Ishikawa (cell line): ENCODE data around the gene NOL4L.

Source experiments
- CEBPB ChIP-seq: IDR thresholded peaks from 2 replicates; pipeline ENCODE4 v1.6.1; 2012
- CREB1 ChIP-seq: IDR thresholded peaks from 2 replicates; pipeline ENCODE4 v1.6.1; 2012; ENCODE audit warnings: low read depth
- EGR1 ChIP-seq: IDR thresholded peaks from 2 replicates; pipeline ENCODE4 v1.6.1; 2012
- EP300 ChIP-seq: IDR thresholded peaks from 2 replicates; pipeline ENCODE4 v1.6.1; 2012; ENCODE audit warnings: borderline replicate concordance
- FOXM1 ChIP-seq: IDR thresholded peaks from 2 replicates; pipeline ENCODE4 v1.6.1; 2012; ENCODE audit warnings: low read depth, borderline replicate concordance
- MAX ChIP-seq: IDR thresholded peaks from 2 replicates; pipeline ENCODE4 v1.6.1; 2012
- NFIC ChIP-seq: IDR thresholded peaks from 2 replicates; pipeline ENCODE4 v1.6.1; 2012
- RAD21 ChIP-seq: IDR thresholded peaks from 2 replicates; pipeline ENCODE4 v1.6.1; 2012; ENCODE audit warnings: low read depth
- REST ChIP-seq: IDR thresholded peaks from 2 replicates; pipeline ENCODE4 v1.6.1; 2012; ENCODE audit warnings: low read depth, mild to moderate bottlenecking
- TAF1 ChIP-seq: IDR thresholded peaks from 2 replicates; pipeline ENCODE4 v1.6.1; 2012; ENCODE audit warnings: low read depth, mild to moderate bottlenecking
- TCF12 ChIP-seq: IDR thresholded peaks from 2 replicates; pipeline ENCODE4 v1.6.1; 2012; ENCODE audit warnings: low read depth
- TEAD4 ChIP-seq: IDR thresholded peaks from 2 replicates; pipeline ENCODE4 v1.6.1; 2012
- USF1 ChIP-seq: IDR thresholded peaks from 2 replicates; pipeline ENCODE4 v1.6.1; 2012
- YY1 ChIP-seq: IDR thresholded peaks from 2 replicates; pipeline ENCODE4 v1.6.1; 2012; ENCODE audit warnings: low read depth
- ZBTB7A ChIP-seq: IDR thresholded peaks from 2 replicates; pipeline ENCODE4 v1.6.1; 2012; ENCODE audit warnings: low read depth

Gene NOL4L

GRCh38 chr20:32444474-32445220 lies 140.5 kb downstream of the NOL4L start:
- TF ChIP-seq ZBTB7A: no peak
- no peak for TF ChIP-seq TAF1
- TF ChIP-seq REST: no peak
- TF ChIP-seq MAX: no peak
- no peak for TF ChIP-seq EP300
- TF ChIP-seq FOXM1: no peak
- TF ChIP-seq RAD21: no peak
- TF ChIP-seq YY1: no peak
- no peak for TF ChIP-seq EGR1
- no peak for TF ChIP-seq USF1
- TF ChIP-seq CEBPB: no peak

- TF ChIP-seq FOXM1: no peak
Observed at GRCh38 chr20:32443386-32443974, 141.7 kb downstream of the NOL4L start.

GRCh38 chr20:32442630-32443373 lies 142.3 kb downstream of the NOL4L start:
- TF ChIP-seq CEBPB: no peak

- TF ChIP-seq CREB1 (no peak), REST (no peak)
Observed at GRCh38 chr20:32441638-32442037, 143.5 kb downstream of the NOL4L start.

- no peak for TF ChIP-seq YY1
- TF ChIP-seq RAD21: no peak
- TF ChIP-seq TEAD4: no peak
- TF ChIP-seq USF1: no peak
- TF ChIP-seq MAX: no peak
- TF ChIP-seq EP300: no peak
- no peak for TF ChIP-seq ZBTB7A
- no peak for TF ChIP-seq TAF1
- no peak for TF ChIP-seq TCF12
- no peak for TF ChIP-seq REST
- TF ChIP-seq FOXM1: no peak
- no peak for TF ChIP-seq NFIC
- TF ChIP-seq CEBPB: no peak
- TF ChIP-seq CREB1: no peak
- no peak for TF ChIP-seq EGR1
Observed at GRCh38 chr20:32440758-32441078, 144.4 kb downstream of the NOL4L start.
